ENCODE results near the gene TRPM6.

The TRPM6 gene

GRCh38 chr9:74718709-74719108, 169.0 kb downstream of the TRPM6 start:
- TF ChIP-seq CTCF (IDR thresholded peaks at IDR 0.05; ENCODE audit: control insufficient read depth, insufficient read depth, low read depth, low read length, missing control alignments), result no peak
- no peak for DNase-seq (ENCODE audit: low read depth)
- no peak overlapping the region for H3K4me3 ChIP-seq (ENCODE audit: control insufficient read depth, low read depth, low read length)

GRCh38 chr9:74711341-74711740, 176.4 kb downstream of the TRPM6 start:
- DNase-seq (ENCODE audit: low read depth), result no peak
- TF ChIP-seq CTCF (IDR thresholded peaks at IDR 0.05; ENCODE audit: control insufficient read depth, insufficient read depth, low read depth, low read length, missing control alignments), result no peak
- no peak overlapping the region for H3K4me3 ChIP-seq (ENCODE audit: control insufficient read depth, low read depth, low read length)

GRCh38 chr9:74697535-74697934, 190.2 kb downstream of the TRPM6 start:
- TF ChIP-seq CTCF (IDR thresholded peaks at IDR 0.05; ENCODE audit: control insufficient read depth, insufficient read depth, low read depth, low read length, missing control alignments), result no peak
- no peak overlapping the region for H3K4me3 ChIP-seq (ENCODE audit: control insufficient read depth, low read depth, low read length)
- no peak for DNase-seq (ENCODE audit: low read depth)

GRCh38 chr9:74696520-74696919, 191.2 kb downstream of the TRPM6 start:
- no peak for DNase-seq (ENCODE audit: low read depth)
- no peak for TF ChIP-seq CTCF (IDR thresholded peaks at IDR 0.05; ENCODE audit: control insufficient read depth, insufficient read depth, low read depth, low read length, missing control alignments)
- H3K4me3 ChIP-seq (ENCODE audit: control insufficient read depth, low read depth, low read length), result no peak overlapping the region

GRCh38 chr9:74691058-74691457, 196.7 kb downstream of the TRPM6 start:
- H3K4me3 ChIP-seq (ENCODE audit: control insufficient read depth, low read depth, low read length), result no peak overlapping the region
- no peak for TF ChIP-seq CTCF (IDR thresholded peaks at IDR 0.05; ENCODE audit: control insufficient read depth, insufficient read depth, low read depth, low read length, missing control alignments)
- DNase-seq (ENCODE audit: low read depth), result no peak

GRCh38 chr9:74683322-74683721, 204.4 kb downstream of the TRPM6 start:
- no peak for DNase-seq (ENCODE audit: low read depth)
- no peak overlapping the region for H3K4me3 ChIP-seq (ENCODE audit: control insufficient read depth, low read depth, low read length)
- TF ChIP-seq CTCF (IDR thresholded peaks at IDR 0.05; ENCODE audit: control insufficient read depth, insufficient read depth, low read depth, low read length, missing control alignments), result no peak

GRCh38 chr9:74681906-74682305, 205.8 kb downstream of the TRPM6 start:
- DNase-seq (ENCODE audit: low read depth), result no peak
- no peak overlapping the region for H3K4me3 ChIP-seq (ENCODE audit: control insufficient read depth, low read depth, low read length)
- no peak for TF ChIP-seq CTCF (IDR thresholded peaks at IDR 0.05; ENCODE audit: control insufficient read depth, insufficient read depth, low read depth, low read length, missing control alignments)

Data from AG09309 (cell line).